GM12878 (cell line): ENCODE results near the gene TBL3. TPM values are rescaled to one million over a fixed set of nuclear protein-coding genes. Genes with fewer than 3 reads are reported as not detected.

Source experiments
- BCL11A ChIP-seq: IDR thresholded peaks from 2 replicates; pipeline ENCODE4 v1.6.1; 2011; ENCODE audit warnings: low read depth, low read length
- BCLAF1 ChIP-seq: fragments of 450-650 bp; IDR thresholded peaks from 2 replicates; pipeline ENCODE4 v1.6.1; 2017; ENCODE audit warnings: antibody characterized with exemption, mild to moderate bottlenecking, moderate library complexity
- BHLHE40 ChIP-seq, 2 experiments: fragments of 450-650 bp in 1 of 2; IDR thresholded peaks; 2 replicates each; pipeline ENCODE4 v1.6.1; 2011 to 2017; ENCODE audit warnings: low read depth in 2 of 2, borderline replicate concordance in 1 of 2, improper control_type of control experiment in 1 of 2, low read length in 1 of 2, mild to moderate bottlenecking in 1 of 2
- BRCA1 ChIP-seq: IDR thresholded peaks from 2 replicates; pipeline ENCODE4 v1.6.1; 2011; ENCODE audit warnings: low read depth, low read length, improper control_type of control experiment
- CBFB ChIP-seq: IDR thresholded peaks from 2 replicates; pipeline ENCODE4 v1.6.1; 2016; ENCODE audit warnings: antibody characterized with exemption, low read depth
- CBX3 ChIP-seq: fragments of 200-600 bp; sonication (generic); IDR thresholded peaks from 2 replicates; pipeline ENCODE4 v1.6.1; 2016; ENCODE audit warnings: low read depth, borderline replicate concordance
- FOS ChIP-seq: IDR thresholded peaks from 3 replicates; pipeline ENCODE4 v1.6.1; 2011; ENCODE audit warnings: borderline replicate concordance; ENCODE audit not compliant: insufficient read length; ENCODE audit errors: extremely low read depth
- GABPA ChIP-seq: IDR thresholded peaks from 2 replicates; pipeline ENCODE4 v1.6.1; 2014; ENCODE audit warnings: antibody characterized with exemption, low read depth, mild to moderate bottlenecking, inconsistent platforms
- GATAD2B ChIP-seq: fragments of 450-650 bp; conservative IDR thresholded peaks from 2 replicates; pipeline ENCODE4 v1.6.1; 2017; ENCODE audit warnings: low read depth, mild to moderate bottlenecking, moderate library complexity
- IKZF1 ChIP-seq: fragments of 450-650 bp; conservative IDR thresholded peaks from 2 replicates; pipeline ENCODE4 v1.6.1; 2017; ENCODE audit warnings: antibody characterized with exemption, mild to moderate bottlenecking
- JUNB ChIP-seq: IDR thresholded peaks from 2 replicates; pipeline ENCODE4 v1.6.1; 2016; ENCODE audit warnings: antibody characterized with exemption, mild to moderate bottlenecking
- MYC ChIP-seq: IDR thresholded peaks from 2 replicates; pipeline ENCODE4 v1.6.1; 2011; ENCODE audit warnings: mild to moderate bottlenecking, low read length, moderate library complexity, inconsistent platforms; ENCODE audit not compliant: insufficient read depth, insufficient replicate concordance, insufficient read length, severe bottlenecking
- NFYB ChIP-seq: IDR thresholded peaks from 2 replicates; pipeline ENCODE4 v1.6.1; 2011; ENCODE audit warnings: low read depth, mild to moderate bottlenecking, low read length, improper control_type of control experiment, moderate library complexity; ENCODE audit not compliant: insufficient read depth
- RAD21 ChIP-seq: IDR thresholded peaks from 2 replicates; pipeline ENCODE4 v1.6.1; 2011; ENCODE audit warnings: mild to moderate bottlenecking, low read depth, low read length, moderate library complexity; ENCODE audit not compliant: insufficient read depth
- RELA ChIP-seq: fragments of 450-650 bp; IDR thresholded peaks from 2 replicates; pipeline ENCODE4 v1.8.0; 2014; ENCODE audit warnings: borderline replicate concordance; ENCODE audit not compliant: partially characterized antibody
- RELB ChIP-seq: fragments of 450-650 bp; IDR thresholded peaks from 2 replicates; pipeline ENCODE4 v1.6.1; 2017; ENCODE audit warnings: low read depth, mild to moderate bottlenecking, moderate library complexity
- RUNX3 ChIP-seq: IDR thresholded peaks from 2 replicates; pipeline ENCODE4 v1.6.1; 2012; ENCODE audit warnings: low read length, inconsistent platforms
- SIX5 ChIP-seq: IDR thresholded peaks from 2 replicates; pipeline ENCODE4 v1.6.1; 2011; ENCODE audit warnings: mild to moderate bottlenecking, low read depth, low read length, moderate library complexity; ENCODE audit not compliant: severe bottlenecking
- SKIL ChIP-seq: fragments of 450-650 bp; IDR thresholded peaks from 2 replicates; pipeline ENCODE4 v1.6.1; 2017; ENCODE audit warnings: mild to moderate bottlenecking, low read depth, inconsistent platforms; ENCODE audit not compliant: poor library complexity, severe bottlenecking
- SP1 ChIP-seq: IDR thresholded peaks from one replicate; pipeline ENCODE4 v1.6.1; 2011; ENCODE audit warnings: low read depth, low read length
- SPI1 ChIP-seq: IDR thresholded peaks from 2 replicates; pipeline ENCODE4 v1.6.1; 2011; ENCODE audit warnings: low read depth, mild to moderate bottlenecking, low read length, moderate library complexity, borderline replicate concordance; ENCODE audit not compliant: insufficient read depth
- USF1 ChIP-seq: IDR thresholded peaks from 2 replicates; pipeline ENCODE4 v1.6.1; 2011; ENCODE audit warnings: borderline replicate concordance, low read depth, mild to moderate bottlenecking, moderate library complexity, mixed read lengths, low read length; ENCODE audit not compliant: insufficient read depth; ENCODE audit errors: extremely low read length
- ZNF217 ChIP-seq: fragments of 450-650 bp; IDR thresholded peaks from 2 replicates; pipeline ENCODE4 v1.6.1; 2017; ENCODE audit warnings: antibody characterized with exemption, mild to moderate bottlenecking
- polyA plus RNA-seq, 11 experiments: library from polyadenylated mRNA; depleted of rRNA in 4 of 11; unstranded in 6 of 11; stranded (reverse) in 5 of 11; fragments of >200 nt; fragmentation: Nextera tagmentation in 4 of 11; fragmentation: Illumina TruSeq in 1 of 11; extraction: Ambion mirVana in 4 of 11; extraction: Trizol in 1 of 11; gene quantifications; 1 replicate in 1 of 11; 2 replicates in 10 of 11; pipeline versions ENCODE4 v1.2.1 to v1.2.3, GENCODE V29; 2011 to 2016; ENCODE audit warnings: inconsistent platforms in 2 of 11, missing spikeins in 2 of 11, low read depth in 1 of 11
- total RNA-seq, 4 experiments: library from RNA; depleted of rRNA in 3 of 4; stranded (reverse); fragments of >200 nt in 3 of 4; fragmentation: Illumina TruSeq in 1 of 4; extraction: Trizol in 1 of 4; gene quantifications; 2 replicates each; pipeline versions ENCODE4 v1.2.1 to v1.2.3, GENCODE V29; 2013 to 2021

Gene TBL3
- total and polyA plus RNA-seq, 10 of the 15 experiments (the other 5 are each of a cell fraction or from before 2014, with no cell fraction given) = 1.2 to 101 (median 34.2) TPM

GRCh38 chr16:1990351-1991134 lies 18.7 kb downstream of the TBL3 start (continued):
- TF ChIP-seq BCLAF1 = no peak
- TF ChIP-seq GATAD2B = no peak; the same call in 1 of the 2 replicates
- TF ChIP-seq SPI1 = no peak
- TF ChIP-seq USF1 = no peak
- no peak for TF ChIP-seq CBFB
- no peak for TF ChIP-seq RAD21
- no peak for TF ChIP-seq ZNF217
- no peak for TF ChIP-seq JUNB
- peak; percentile 66 for TF ChIP-seq IKZF1
- no peak for TF ChIP-seq SIX5
- TF ChIP-seq BRCA1 = no peak
- peak; percentile 2 for TF ChIP-seq SP1
- TF ChIP-seq SKIL = no peak
- no peak for TF ChIP-seq FOS
- TF ChIP-seq BHLHE40 (IDR thresholded peaks at IDR 0.05; ENCODE audit: borderline replicate concordance in 1 of 2, low read depth in 2 of 2, low read length in 1 of 2) = peak in 1 of 2 experiments; percentile 44; a peak in 1 of 4 replicates
- no peak for TF ChIP-seq MYC
- no peak for TF ChIP-seq CBX3
- no peak for TF ChIP-seq RELB
- TF ChIP-seq NFYB = no peak
- TF ChIP-seq BCL11A = no peak
- TF ChIP-seq GABPA = no peak
- TF ChIP-seq RELA = no peak
- TF ChIP-seq RUNX3 = no peak
- TF ChIP-seq, all 136 proteins: peak for 16
